HG02763 (cell line): ENCODE results near the gene COL27A1.

ENCODE experiments used
- ATAC-seq: cut with Tn5 transposase; IDR thresholded peaks from one replicate; pipeline ENCODE4 v1.9.1; 2021; ENCODE audit warnings: mild to moderate bottlenecking, moderate library complexity; ENCODE audit not compliant: unreplicated experiment

COL27A1 gene

GRCh38 chr9:114166103-114166470 is 10.8 kb downstream of the COL27A1 start:
- no peak for ATAC-seq

- no peak for ATAC-seq
These were observed 11.6 kb downstream of the COL27A1 start for GRCh38 chr9:114166614-114167572.

DNA sequence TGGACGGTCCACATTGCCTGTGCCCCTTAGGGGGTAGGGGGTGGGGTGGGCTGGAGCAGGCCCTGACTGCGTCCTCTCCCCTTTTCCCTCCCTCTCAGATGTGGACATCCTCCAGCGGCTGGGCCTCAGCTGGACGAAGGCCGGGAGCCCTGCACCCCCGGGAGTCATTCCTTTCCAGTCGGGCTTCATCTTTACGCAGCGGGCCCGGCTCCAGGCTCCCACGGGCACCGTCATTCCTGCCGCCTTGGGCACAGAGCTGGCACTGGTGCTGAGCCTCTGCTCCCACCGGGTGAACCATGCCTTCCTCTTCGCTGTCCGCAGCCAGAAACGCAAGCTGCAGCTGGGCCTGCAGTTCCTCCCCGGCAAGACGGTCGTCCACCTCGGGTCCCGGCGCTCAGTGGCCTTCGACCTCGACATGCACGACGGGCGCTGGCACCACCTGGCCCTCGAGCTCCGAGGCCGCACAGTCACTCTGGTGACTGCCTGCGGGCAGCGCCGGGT is 12.3 kb downstream of the COL27A1 start:
- no peak for ATAC-seq

GRCh38 chr9:114168281-114169028 is 13.1 kb downstream of the COL27A1 start:
- ATAC-seq = no peak

GRCh38 chr9:114169029-114169951 is 14.0 kb downstream of the COL27A1 start:
- no peak for ATAC-seq

DNA sequence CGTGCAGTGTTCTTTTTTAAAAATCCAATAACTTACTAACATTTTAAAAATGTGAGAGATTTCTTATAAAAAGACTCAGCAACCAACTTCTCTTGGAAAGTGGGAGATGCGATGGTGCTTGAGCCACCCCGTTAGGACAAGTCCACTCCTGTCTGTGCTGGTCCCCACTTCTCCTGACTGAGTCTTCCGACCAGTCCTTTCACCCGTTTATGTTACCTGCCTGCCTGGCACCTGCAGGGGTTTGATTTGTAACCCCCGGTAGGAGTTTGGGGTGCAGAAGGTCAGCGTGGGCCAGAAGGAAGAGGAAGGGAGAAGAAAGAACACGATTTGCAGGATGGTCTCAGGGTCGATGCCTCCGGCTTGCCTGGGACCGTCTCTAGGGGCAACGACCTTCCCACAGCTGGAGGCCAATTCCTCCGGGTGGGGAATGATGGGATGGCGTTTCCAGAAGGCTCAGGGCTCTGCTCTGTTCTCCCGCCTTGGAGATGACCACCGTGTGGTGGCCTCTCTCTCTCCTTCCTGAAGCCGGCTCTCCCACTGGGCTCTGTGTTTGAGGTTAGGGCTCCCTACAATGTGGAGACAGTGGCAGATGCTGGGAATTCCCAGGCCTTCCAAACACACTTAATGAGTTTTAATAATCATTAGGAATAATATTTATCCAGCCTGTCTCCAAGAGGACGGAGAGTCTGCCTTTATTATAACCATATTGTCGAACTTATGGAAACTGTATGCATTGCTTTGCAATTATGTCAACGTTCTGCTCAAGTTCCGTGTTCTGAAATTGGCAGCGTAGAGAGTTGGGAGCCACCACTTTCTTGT is 14.8 kb downstream of the COL27A1 start:
- ATAC-seq = no peak

GRCh38 chr9:114170771-114171461 is 15.6 kb downstream of the COL27A1 start:
- no peak for ATAC-seq

DNA sequence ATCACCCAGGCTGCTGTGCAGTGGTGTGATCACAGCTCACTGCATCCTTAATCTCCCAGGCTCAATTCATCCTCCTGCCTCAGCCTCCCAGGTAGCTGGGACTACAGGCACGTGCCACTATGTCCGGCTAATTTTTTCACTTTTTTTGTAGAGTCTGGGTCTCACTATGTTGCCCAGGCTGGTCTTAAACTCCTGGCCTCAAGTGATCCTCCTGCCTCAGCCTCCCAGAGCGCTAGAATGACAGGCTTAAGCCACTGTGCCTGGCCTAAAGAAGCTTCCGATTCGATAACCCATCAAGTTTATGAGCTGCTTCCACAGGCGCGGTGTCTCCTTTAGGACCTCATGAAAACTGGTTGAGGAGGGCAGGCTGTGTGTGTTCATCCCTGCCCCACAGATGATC is 16.2 kb downstream of the COL27A1 start:
- no peak for ATAC-seq

- ATAC-seq = no peak
These were observed 17.9 kb downstream of the COL27A1 start for GRCh38 chr9:114172981-114173833.

DNA sequence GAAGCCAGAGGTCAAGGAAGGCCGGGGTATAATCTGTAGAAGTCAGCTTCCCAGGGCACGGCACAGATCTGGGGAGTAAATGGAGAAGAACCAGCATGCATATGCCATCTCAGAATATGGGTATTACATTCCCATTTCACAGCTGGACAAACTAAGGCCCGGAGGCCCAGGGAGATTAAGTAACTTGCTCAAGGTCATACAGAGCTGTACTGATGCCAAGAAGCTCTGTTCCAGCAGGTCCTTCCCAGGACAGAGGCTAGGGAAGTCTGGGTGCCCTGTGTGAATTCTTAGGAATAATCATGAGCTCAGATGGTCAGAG is 19.2 kb downstream of the COL27A1 start:
- ATAC-seq = no peak

- no peak for ATAC-seq
These were observed 19.8 kb downstream of the COL27A1 start for GRCh38 chr9:114174876-114175771.

GRCh38 chr9:114176624-114177291 is 21.4 kb downstream of the COL27A1 start:
- no peak for ATAC-seq

DNA sequence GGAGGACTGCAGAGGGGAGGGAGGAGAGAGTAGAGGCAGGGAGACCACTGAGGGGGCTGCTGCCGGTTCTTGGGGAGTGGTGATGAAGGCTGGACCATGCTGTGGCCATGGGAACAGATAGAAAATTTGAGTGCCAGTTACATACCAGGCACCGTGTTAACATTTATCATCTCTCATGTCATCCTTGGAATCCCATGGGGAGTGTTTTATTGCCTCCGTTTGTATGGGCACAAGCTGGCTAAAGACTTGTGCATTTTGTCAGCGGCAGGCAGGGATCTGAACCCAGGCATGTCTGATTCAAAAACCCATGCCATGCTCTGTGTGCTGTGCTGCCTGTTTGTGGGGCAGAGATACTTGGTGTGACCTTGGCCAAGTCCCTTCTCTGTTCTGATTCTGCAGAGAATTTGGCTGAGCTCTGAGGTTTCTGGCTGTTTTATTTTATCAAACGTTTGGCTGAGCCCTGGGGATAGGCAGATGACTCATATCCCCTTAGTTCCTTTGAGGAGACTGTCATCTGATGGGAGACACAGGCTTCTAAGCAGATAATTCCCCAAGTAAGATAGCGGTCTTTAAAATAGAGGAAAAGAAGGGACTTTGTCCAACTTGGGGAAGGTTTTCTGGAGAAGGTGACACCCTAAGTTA is 22.2 kb downstream of the COL27A1 start:
- ATAC-seq = no peak

GRCh38 chr9:114178076-114178475 is 22.7 kb downstream of the COL27A1 start:
- ATAC-seq = no peak

- no peak for ATAC-seq
These were observed 23.6 kb downstream of the COL27A1 start for GRCh38 chr9:114178756-114179450.

- ATAC-seq = no peak
These were observed 24.2 kb downstream of the COL27A1 start for GRCh38 chr9:114179516-114179915.
